Breast epithelium (tissue), 4 donors: ENCODE data around the gene DPY19L1. TPM values are rescaled to one million over a fixed set of nuclear protein-coding genes. Genes with fewer than 3 reads are reported as not detected.
"Not testable (repeated sequence)": the region's sequence is repeated elsewhere in the genome, so short reads cannot be mapped to it uniquely, and the experiment has no call there.

Experiments
- DNase-seq, 2 donors: peaks; one replicate each; pipeline ENCODE4 v3.0.0-alpha.2; 2019; ENCODE audit warnings: low spot score in 2 of 2
- H3K27ac ChIP-seq, 2 donors: fragments of 200-600 bp; sonication (generic) in 1 of 2; one replicate each; pipeline ENCODE4 v1.5.1; 2016 to 2019; ENCODE audit warnings: mild to moderate bottlenecking in 1 of 2
- H3K27me3 ChIP-seq, 2 donors: fragments of 200-600 bp; sonication (generic) in 1 of 2; one replicate each; pipeline versions ENCODE4 v1.5.1 to v1.6.0; 2017 to 2019; ENCODE audit warnings: control low read depth in 1 of 2, mild to moderate bottlenecking in 1 of 2
- H3K36me3 ChIP-seq: fragments of 200-600 bp; one replicate; pipeline ENCODE4 v1.5.1; 2019
- H3K4me1 ChIP-seq, 2 donors: fragments of 200-600 bp; sonication (generic); one replicate each; pipeline ENCODE4 v1.5.1; 2016 to 2019; ENCODE audit warnings: control low read depth in 1 of 2
- H3K4me3 ChIP-seq, 3 donors: fragments of 200-600 bp; sonication (generic); 1 replicate in 2 of 3; 2 replicates in 1 of 3; pipeline ENCODE4 v1.5.1; 2016 to 2019; ENCODE audit warnings: mild to moderate bottlenecking in 3 of 3, moderate library complexity in 2 of 3
- H3K9me3 ChIP-seq, 2 donors: fragments of 200-600 bp; sonication (generic) in 1 of 2; one replicate each; pipeline ENCODE4 v1.5.1; 2016 to 2019; ENCODE audit warnings: control low read depth in 1 of 2
- POLR2A ChIP-seq: fragments of 450-650 bp; IDR thresholded peaks from one replicate; pipeline ENCODE4 v1.6.1; 2016; ENCODE audit warnings: antibody characterized with exemption, mild to moderate bottlenecking, moderate library complexity
- POLR2AphosphoS5 ChIP-seq, 3 donors: sonication (generic); formaldehyde crosslinking; IDR thresholded peaks; one replicate each; pipeline ENCODE4 v1.6.1; 2017; ENCODE audit warnings: antibody characterized with exemption in 3 of 3
- intact Hi-C: fragments of 100-400 bp; cut with DNase I; formaldehyde crosslinking; loops from one replicate; pipeline ENCODE4 v1.15.1; 2023; ENCODE audit warnings: low total_unique reads
- total RNA-seq, 3 donors: library from RNA; depleted of rRNA; stranded (reverse); fragments of >200 nt; gene quantifications; one replicate each; pipeline ENCODE4 v1.1.0, GENCODE V29; 2016
- TF ChIP-seq, protein P1 (sequence below), 3 donors: fragments of 450-650 bp; IDR thresholded peaks; one replicate each; pipeline ENCODE4 v1.5.1; 2016 to 2017; ENCODE audit warnings: antibody characterized with exemption in 3 of 3, mild to moderate bottlenecking in 3 of 3, moderate library complexity in 3 of 3

Gene DPY19L1
- total RNA-seq, 3 donors from 2014 or later = 14.1 to 18.2 (median 17.4) TPM

DNA sequence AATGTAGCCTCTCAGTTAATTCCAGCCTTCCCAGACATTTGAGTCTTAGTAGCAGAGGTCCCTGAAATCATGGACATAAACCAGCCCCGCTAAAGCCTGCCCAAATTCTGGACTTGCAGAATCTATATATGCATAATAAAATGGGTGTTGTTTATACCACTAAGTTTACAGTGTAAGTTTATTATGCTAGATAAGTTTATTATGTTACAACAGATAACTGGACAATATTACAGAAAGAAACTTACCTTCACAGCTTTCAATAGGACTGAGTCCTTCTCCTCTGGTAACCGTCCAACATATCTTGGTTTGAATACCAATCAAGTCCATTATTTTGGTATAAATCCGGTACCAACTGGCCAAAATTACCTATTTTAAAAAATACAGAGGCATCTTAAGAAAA, 26.2 kb downstream of the DPY19L1 start:
- TF ChIP-seq POLR2A (no peak), POLR2AphosphoS5 (IDR thresholded peaks at IDR 0.05) (no peak)
- TF ChIP-seq, protein P1, sequence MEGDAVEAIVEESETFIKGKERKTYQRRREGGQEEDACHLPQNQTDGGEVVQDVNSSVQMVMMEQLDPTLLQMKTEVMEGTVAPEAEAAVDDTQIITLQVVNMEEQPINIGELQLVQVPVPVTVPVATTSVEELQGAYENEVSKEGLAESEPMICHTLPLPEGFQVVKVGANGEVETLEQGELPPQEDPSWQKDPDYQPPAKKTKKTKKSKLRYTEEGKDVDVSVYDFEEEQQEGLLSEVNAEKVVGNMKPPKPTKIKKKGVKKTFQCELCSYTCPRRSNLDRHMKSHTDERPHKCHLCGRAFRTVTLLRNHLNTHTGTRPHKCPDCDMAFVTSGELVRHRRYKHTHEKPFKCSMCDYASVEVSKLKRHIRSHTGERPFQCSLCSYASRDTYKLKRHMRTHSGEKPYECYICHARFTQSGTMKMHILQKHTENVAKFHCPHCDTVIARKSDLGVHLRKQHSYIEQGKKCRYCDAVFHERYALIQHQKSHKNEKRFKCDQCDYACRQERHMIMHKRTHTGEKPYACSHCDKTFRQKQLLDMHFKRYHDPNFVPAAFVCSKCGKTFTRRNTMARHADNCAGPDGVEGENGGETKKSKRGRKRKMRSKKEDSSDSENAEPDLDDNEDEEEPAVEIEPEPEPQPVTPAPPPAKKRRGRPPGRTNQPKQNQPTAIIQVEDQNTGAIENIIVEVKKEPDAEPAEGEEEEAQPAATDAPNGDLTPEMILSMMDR (IDR thresholded peaks at IDR 0.05) = no peak
- H3K27ac ChIP-seq = no peak overlapping the region
- H3K9me3 ChIP-seq = no peaks in the 10 kb centered on the region
- no peaks in the 10 kb centered on the region for H3K4me1 ChIP-seq
- no peak overlapping the region for H3K4me3 ChIP-seq
- no peaks in the 10 kb centered on the region for H3K36me3 ChIP-seq
- DNase-seq = no peak
- no peaks in the 10 kb centered on the region for H3K27me3 ChIP-seq
- intact Hi-C loops = no loop called here

DNA sequence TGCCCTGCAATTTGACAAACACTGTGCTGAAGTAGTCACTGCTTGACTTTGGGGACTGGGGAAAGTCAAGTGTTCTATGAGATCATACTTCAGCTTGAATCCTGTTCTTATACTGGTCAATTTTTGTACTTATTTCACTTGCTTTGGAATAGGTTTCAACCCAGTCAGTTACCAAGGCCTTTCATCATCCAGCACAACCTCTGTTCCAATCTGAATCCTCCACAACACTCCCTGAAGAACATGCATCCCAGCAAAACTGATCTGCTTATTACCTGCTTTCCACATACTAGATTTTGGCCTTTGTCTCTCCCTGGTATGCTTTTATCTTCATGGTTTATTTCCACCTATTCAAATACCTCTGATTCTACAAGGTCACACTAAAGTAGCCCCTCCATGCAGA, 29.5 kb downstream of the DPY19L1 start:
- no peak overlapping the region for H3K27ac ChIP-seq
- no peak for DNase-seq
- no peaks in the 10 kb centered on the region for H3K4me1 ChIP-seq
- H3K27me3 ChIP-seq = no peaks in the 10 kb centered on the region
- TF ChIP-seq POLR2AphosphoS5 (IDR thresholded peaks at IDR 0.05) (no peak), POLR2A (no peak)
- TF ChIP-seq, protein P1 (IDR thresholded peaks at IDR 0.05) = no peak
- H3K9me3 ChIP-seq = no peaks in the 10 kb centered on the region
- H3K4me3 ChIP-seq = no peak overlapping the region
- H3K36me3 ChIP-seq = no peaks in the 10 kb centered on the region
- intact Hi-C loops = no loop called here

DNA sequence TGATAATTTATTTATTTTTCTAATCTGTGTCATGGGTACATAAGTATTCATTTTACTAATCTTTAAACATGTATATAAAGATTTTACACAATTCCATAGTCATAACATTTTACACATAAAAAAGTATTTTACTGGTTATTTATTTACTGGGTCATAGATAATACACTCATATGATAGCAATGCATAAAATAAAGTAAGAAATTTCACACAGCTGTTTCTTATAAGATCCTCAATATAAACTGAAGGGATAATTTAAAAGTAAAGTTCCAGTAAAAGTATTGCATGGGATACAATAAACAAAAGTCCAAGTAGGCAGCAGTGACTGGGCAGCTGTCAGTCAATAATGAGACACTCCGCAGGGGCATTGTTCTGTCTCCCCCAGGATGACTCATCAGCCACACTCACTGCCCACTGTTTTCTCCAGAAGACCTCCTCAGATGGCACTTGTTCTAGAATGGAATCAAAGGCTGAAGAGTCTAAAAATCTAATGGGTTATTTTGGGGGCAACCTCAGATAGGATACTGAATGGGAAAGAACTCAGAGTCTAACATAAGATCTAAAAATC, 32.7 kb downstream of the DPY19L1 start:
- intact Hi-C loops = no loop called here
- TF ChIP-seq, protein P1 (IDR thresholded peaks at IDR 0.05) = no peak
- TF ChIP-seq POLR2AphosphoS5 (IDR thresholded peaks at IDR 0.05) (no peak), POLR2A (no peak)
- Histone ChIP-seq H3K4me3 (no peak overlapping the region), H3K27ac (no peak overlapping the region), H3K9me3 (no peaks in the 10 kb centered on the region), H3K4me1 (no peaks in the 10 kb centered on the region), H3K27me3 (no peaks in the 10 kb centered on the region), H3K36me3 (no peaks in the 10 kb centered on the region)
- no peak for DNase-seq

DNA sequence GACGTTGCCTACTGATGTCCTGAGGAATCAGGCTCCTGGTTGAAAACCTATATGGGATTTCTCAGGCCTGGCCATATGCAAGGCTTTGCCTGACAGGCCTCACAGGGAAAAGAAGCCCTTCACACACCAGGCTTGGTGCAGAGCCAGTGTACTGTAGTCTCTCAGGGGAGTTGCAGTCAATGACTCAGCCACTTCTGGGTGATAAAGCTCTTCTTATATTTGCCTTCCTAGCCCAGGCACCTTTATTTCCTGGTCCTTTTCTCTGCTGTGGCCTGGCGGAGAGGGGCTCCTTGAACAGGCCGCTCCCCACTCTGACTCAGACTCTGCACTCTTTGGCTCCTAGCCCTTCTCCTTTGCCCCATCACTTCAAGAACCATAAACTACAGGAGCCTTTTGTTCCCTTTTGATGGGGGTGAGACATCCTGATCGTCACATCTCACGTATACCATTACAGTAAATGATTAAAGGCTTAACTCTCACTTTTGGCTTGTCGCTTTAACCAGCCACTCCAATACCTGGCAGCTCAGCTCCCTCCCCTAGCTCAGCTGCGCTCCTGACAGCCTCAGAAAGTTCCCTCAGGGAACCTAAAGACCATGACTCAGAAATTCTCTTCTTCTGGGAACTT, 33.5 kb downstream of the DPY19L1 start:
- no peaks in the 10 kb centered on the region for H3K4me1 ChIP-seq
- H3K27ac ChIP-seq = peak overlapping the region in 1 of 2 donors; percentile 43
- H3K4me3 ChIP-seq = no peak overlapping the region
- intact Hi-C loops = no loop called here
- H3K27me3 ChIP-seq = no peaks in the 10 kb centered on the region
- DNase-seq = no peak
- H3K9me3 ChIP-seq = no peaks in the 10 kb centered on the region
- TF ChIP-seq POLR2A (no peak), POLR2AphosphoS5 (IDR thresholded peaks at IDR 0.05) (no peak)
- TF ChIP-seq, protein P1 (IDR thresholded peaks at IDR 0.05) = no peak
- H3K36me3 ChIP-seq = no peaks in the 10 kb centered on the region

DNA sequence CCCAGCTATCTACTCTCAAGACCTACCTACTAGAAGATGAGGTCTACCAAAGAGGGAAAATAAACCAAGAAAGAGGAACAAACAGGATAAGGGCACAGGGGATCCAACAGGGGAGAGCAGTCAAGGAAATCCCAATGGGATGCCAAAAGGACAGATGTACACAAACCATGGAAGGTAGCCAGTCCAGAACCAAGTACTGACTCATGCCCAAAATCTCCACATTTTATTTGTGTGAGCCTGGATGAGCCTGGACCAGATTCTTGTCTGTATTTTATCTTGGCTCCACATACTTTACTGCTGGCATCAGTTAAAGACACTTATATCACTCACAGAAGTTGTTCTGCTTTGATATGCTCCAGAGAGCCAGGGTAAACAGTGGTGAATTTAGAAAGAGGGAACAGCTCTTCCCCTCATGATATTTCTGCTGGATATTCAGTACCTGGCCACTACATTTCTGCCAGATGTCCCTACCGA, 34.1 kb downstream of the DPY19L1 start:
- H3K27ac ChIP-seq = peak overlapping the region in 1 of 2 donors; percentile 43
- H3K36me3 ChIP-seq, H3K4me1 ChIP-seq, H3K4me3 ChIP-seq, H3K9me3 ChIP-seq, intact Hi-C loops, DNase-seq, H3K27me3 ChIP-seq: not testable (repeated sequence)

DNA sequence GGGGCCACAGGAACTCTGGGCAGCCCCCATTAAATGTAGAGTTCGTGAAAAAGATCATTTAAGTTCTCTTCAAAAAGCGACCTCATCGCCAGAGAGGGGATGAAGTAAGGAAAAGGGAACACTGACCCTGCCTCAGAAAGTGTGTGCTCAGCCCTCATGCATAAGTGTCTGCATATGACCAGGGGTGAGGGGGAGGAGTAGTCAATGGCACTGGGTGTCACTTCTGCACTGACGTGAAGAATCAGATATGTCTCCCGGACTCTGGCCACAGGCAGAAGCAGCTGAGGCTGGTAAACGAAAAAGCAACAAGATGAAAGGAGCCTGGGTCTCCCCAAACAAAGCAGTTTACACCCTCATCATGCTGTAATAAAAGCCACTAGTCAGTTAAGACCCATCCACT, 39.0 kb downstream of the DPY19L1 start:
- H3K27ac ChIP-seq, H3K4me1 ChIP-seq, intact Hi-C loops, H3K27me3 ChIP-seq, H3K4me3 ChIP-seq, H3K36me3 ChIP-seq, H3K9me3 ChIP-seq, DNase-seq: not testable (repeated sequence)

DNA sequence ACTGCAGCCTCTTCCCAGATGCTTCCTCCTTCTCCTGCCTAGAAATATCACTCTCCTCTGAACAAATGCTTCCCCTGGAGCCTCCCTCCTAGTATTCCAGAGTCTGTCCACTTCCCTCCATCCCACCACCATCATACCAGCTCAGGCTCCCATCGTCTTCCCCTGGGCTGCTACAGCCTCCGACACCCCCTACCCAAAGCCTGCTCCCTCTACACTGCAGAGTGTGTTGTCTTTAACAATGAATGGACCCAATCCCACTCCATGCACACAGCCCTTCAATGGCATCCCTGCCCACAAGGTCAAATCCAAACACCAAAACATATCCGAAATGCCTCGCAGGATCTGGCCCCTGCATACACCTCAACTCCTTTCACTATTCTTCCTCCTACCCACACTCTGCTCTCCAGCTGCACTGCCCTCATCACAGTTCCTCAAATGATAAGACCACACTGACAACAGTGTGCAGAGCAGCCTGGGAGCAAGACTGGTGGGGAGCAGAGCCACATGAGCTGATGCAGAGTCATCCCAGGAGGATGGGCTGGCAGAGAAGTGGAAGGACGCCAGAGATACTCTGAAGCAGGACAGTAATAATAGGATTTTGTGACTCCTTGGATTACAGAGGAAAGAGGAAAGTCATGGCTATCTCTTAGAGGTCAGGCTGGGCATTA, 40.7 kb downstream of the DPY19L1 start:
- H3K27me3 ChIP-seq, DNase-seq, H3K27ac ChIP-seq, H3K4me1 ChIP-seq, intact Hi-C loops, H3K9me3 ChIP-seq, H3K4me3 ChIP-seq, H3K36me3 ChIP-seq: not testable (repeated sequence)
